Mononuclear cell (primary cell): ENCODE results near the gene OR6N1. TPM values are rescaled to one million over a fixed set of nuclear protein-coding genes. Genes with fewer than 3 reads are reported as not detected.

ENCODE experiments used
- H3K27me3 ChIP-seq: 2 replicates; pipeline ENCODE4 v1.6.0; 2011; ENCODE audit warnings: low read length, control low read depth; ENCODE audit not compliant: insufficient read depth
- H3K4me1 ChIP-seq: 2 replicates; pipeline ENCODE4 v1.5.1; 2011; ENCODE audit warnings: mild to moderate bottlenecking, low read length, control low read depth; ENCODE audit not compliant: insufficient read depth
- H3K4me3 ChIP-seq: 2 replicates; pipeline ENCODE4 v1.5.1; 2011; ENCODE audit warnings: mild to moderate bottlenecking, low read length, moderate library complexity
- H3K9me3 ChIP-seq: 2 replicates; pipeline ENCODE4 v1.5.1; 2011; ENCODE audit warnings: low read depth, mild to moderate bottlenecking, control low read depth, low read length
- total RNA-seq: library from RNA; depleted of rRNA; stranded (reverse); fragments of >200 nt; gene quantifications from one replicate; pipeline ENCODE4 v1.2.3, GENCODE V29; 2012

The OR6N1 gene
- total RNA-seq, 1 donor = under 0.01 TPM

- Histone ChIP-seq H3K9me3 (no peaks in the 10 kb centered on the region), H3K4me3 (no peak overlapping the region), H3K4me1 (peaks cover 77% of the 10 kb centered on the region), H3K27me3 (no peaks in the 10 kb centered on the region)
These were observed 27.7 kb upstream of the OR6N1 start for GRCh38 chr1:158799689-158800088.

- Histone ChIP-seq H3K9me3 (no peaks in the 10 kb centered on the region), H3K4me3 (no peak overlapping the region), H3K27me3 (no peaks in the 10 kb centered on the region), H3K4me1 (peaks cover 83% of the 10 kb centered on the region)
These were observed 26.5 kb upstream of the OR6N1 start for GRCh38 chr1:158798531-158798930.

- Histone ChIP-seq H3K9me3 (no peaks in the 10 kb centered on the region), H3K27me3 (no peaks in the 10 kb centered on the region), H3K4me1 (peaks cover 46% of the 10 kb centered on the region), H3K4me3 (no peak overlapping the region)
These were observed 22.3 kb upstream of the OR6N1 start for GRCh38 chr1:158794247-158794646.

- Histone ChIP-seq H3K9me3 (no peaks in the 10 kb centered on the region), H3K4me1 (peaks cover 40% of the 10 kb centered on the region), H3K4me3 (no peak overlapping the region), H3K27me3 (no peaks in the 10 kb centered on the region)
These were observed 21.6 kb upstream of the OR6N1 start for GRCh38 chr1:158793604-158794003.

GRCh38 chr1:158781104-158781503 is 9.1 kb upstream of the OR6N1 start, which contains the start of gene OR6N2:
Gene OR6N2 (minus strand): TSS chr1:158781204. CDS start chr1:158777635, 3,569 bp downstream.
- Histone ChIP-seq H3K27me3 (no peaks in the 10 kb centered on the region), H3K4me3 (no peak within 1 kb of the TSS), H3K9me3 (no peaks in the 10 kb centered on the region), H3K4me1 (peaks cover 3% of the 10 kb centered on the region)

- Histone ChIP-seq H3K27me3 (no peaks in the 10 kb centered on the region), H3K4me3 (no peak within 1 kb of the TSS), H3K4me1 (no peaks in the 10 kb centered on the region), H3K9me3 (no peaks in the 10 kb centered on the region)
These were observed 17.6 kb downstream of the OR6N1 start, which contains the start of gene OR6K6 for GRCh38 chr1:158754420-158754819. Gene OR6K6 (plus strand): TSS chr1:158754720. CDS start chr1:158754888, 168 bp downstream.

- H3K4me1 ChIP-seq = no peaks in the 10 kb centered on the region
- H3K4me3 ChIP-seq = no peak overlapping the region
- no peaks in the 10 kb centered on the region for H3K9me3 ChIP-seq
- H3K27me3 ChIP-seq = peaks cover 2% of the 10 kb centered on the region
These were observed 19.8 kb downstream of the OR6N1 start for GRCh38 chr1:158752155-158752712.

- no peak overlapping the region for H3K4me3 ChIP-seq
- H3K27me3 ChIP-seq = peaks cover 5% of the 10 kb centered on the region
- no peaks in the 10 kb centered on the region for H3K4me1 ChIP-seq
- no peaks in the 10 kb centered on the region for H3K9me3 ChIP-seq
These were observed 36.1 kb downstream of the OR6N1 start for GRCh38 chr1:158735848-158736247.

- Histone ChIP-seq H3K4me1 (no peaks in the 10 kb centered on the region), H3K4me3 (no peak overlapping the region), H3K27me3 (no peaks in the 10 kb centered on the region), H3K9me3 (no peaks in the 10 kb centered on the region)
These were observed 39.5 kb downstream of the OR6N1 start for GRCh38 chr1:158732524-158732923.

GRCh38 chr1:158731707-158732106 is 40.3 kb downstream of the OR6N1 start:
- H3K27me3 ChIP-seq = no peaks in the 10 kb centered on the region
- no peaks in the 10 kb centered on the region for H3K9me3 ChIP-seq
- no peak overlapping the region for H3K4me3 ChIP-seq
- H3K4me1 ChIP-seq = no peaks in the 10 kb centered on the region

GRCh38 chr1:158730453-158730852 is 41.5 kb downstream of the OR6N1 start:
- no peaks in the 10 kb centered on the region for H3K9me3 ChIP-seq

GRCh38 chr1:158728510-158729225 is 43.3 kb downstream of the OR6N1 start:
- Histone ChIP-seq H3K27me3 (no peaks in the 10 kb centered on the region), H3K4me3 (no peak overlapping the region), H3K9me3 (no peaks in the 10 kb centered on the region), H3K4me1 (no peaks in the 10 kb centered on the region)

More at GRCh38 chr1:158730453-158730852, 41.5 kb downstream of the OR6N1 start:
- H3K4me3 ChIP-seq = no peak overlapping the region
- H3K27me3 ChIP-seq = no peaks in the 10 kb centered on the region
- H3K4me1 ChIP-seq = no peaks in the 10 kb centered on the region

GRCh38 chr1:158724442-158724841 is 47.6 kb downstream of the OR6N1 start:
- no peak overlapping the region for H3K4me3 ChIP-seq
- H3K4me1 ChIP-seq = no peaks in the 10 kb centered on the region
- no peaks in the 10 kb centered on the region for H3K27me3 ChIP-seq
- no peaks in the 10 kb centered on the region for H3K9me3 ChIP-seq

GRCh38 chr1:158720620-158721019 is 51.4 kb downstream of the OR6N1 start, which contains the start of gene OR6K3:
Gene OR6K3 (minus strand): TSS chr1:158720720. CDS start chr1:158718115, 2,605 bp downstream.
- Histone ChIP-seq H3K9me3 (no peaks in the 10 kb centered on the region), H3K27me3 (peaks cover 3% of the 10 kb centered on the region), H3K4me1 (no peaks in the 10 kb centered on the region), H3K4me3 (no peak within 1 kb of the TSS)

GRCh38 chr1:158719664-158720063 is 52.3 kb downstream of the OR6N1 start:
- no peaks in the 10 kb centered on the region for H3K4me1 ChIP-seq
- H3K9me3 ChIP-seq = no peaks in the 10 kb centered on the region
- no peak overlapping the region for H3K4me3 ChIP-seq
- peaks cover 3% of the 10 kb centered on the region for H3K27me3 ChIP-seq

- Histone ChIP-seq H3K27me3 (peaks cover 13% of the 10 kb centered on the region), H3K4me3 (no peak overlapping the region), H3K9me3 (no peaks in the 10 kb centered on the region), H3K4me1 (no peaks in the 10 kb centered on the region)
These were observed 54.7 kb downstream of the OR6N1 start for GRCh38 chr1:158717344-158717743.
